Measurements from ENCODE around the gene SLC16A12. TPM values are rescaled to one million over a fixed set of nuclear protein-coding genes. Genes with fewer than 3 reads are reported as not detected.

Gene SLC16A12
- total RNA-seq, 1 experiment from 2014 or later, result 0.77 TPM

DNA sequence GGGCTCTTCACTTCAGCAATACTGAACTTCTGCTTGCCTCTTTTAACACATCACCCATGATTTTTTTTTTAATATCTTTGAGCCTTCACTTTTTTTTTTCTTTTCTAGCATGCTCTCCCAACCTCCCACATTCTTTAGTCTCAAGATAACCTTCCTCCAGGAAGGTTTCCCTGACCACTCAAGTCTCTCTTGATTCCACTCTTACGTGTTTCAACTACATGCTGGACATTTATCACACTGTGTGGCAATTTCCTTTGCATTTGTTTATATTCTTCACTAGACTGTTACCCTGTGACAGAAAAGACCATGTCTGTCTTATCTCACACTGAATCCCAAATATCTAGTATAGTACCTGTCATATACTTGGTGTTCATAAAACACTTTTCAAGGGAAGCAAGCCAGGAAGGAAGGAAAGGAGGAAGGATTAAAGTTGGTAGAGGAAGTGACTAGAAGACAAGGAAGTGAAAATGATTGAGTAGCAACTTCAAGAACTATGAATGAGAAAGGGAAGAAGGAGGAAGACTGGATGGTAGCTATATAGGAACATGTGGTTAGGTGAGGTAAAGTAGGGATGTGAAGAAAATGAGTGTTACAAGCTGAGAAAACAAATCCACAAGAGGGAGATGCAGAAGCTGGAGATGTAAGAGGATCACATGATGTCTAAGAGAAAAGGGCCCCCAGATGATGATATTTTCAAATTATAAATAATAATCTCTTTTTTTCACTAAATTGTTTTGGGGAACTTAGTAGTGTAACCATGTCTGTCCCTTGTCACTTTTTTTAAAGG, 80.6 kb downstream of the SLC16A12 start:
- H3K9me3 Mint-ChIP-seq, result no peaks in the 10 kb centered on the region
- no peak overlapping the region for H3K9ac ChIP-seq (ENCODE audit: extremely low read depth, insufficient read length, low read length)
- DNase-seq, result no peak
- H2AK5ac ChIP-seq (ENCODE audit: insufficient read length, low read length), result no peak overlapping the region
- no peaks in the 10 kb centered on the region for H3K79me1 ChIP-seq (ENCODE audit: insufficient read depth, low read depth, low read length, poor library complexity, severe bottlenecking)
- H3K27ac ChIP-seq (ENCODE audit: insufficient read length, low read depth, low read length), result no peak overlapping the region
- H3K27ac Mint-ChIP-seq, result no peak overlapping the region
- no peak overlapping the region for H3K18ac ChIP-seq (ENCODE audit: insufficient read length, low read depth, low read length)
- H3K4me3 Mint-ChIP-seq, result no peak overlapping the region
- H3K9me3 ChIP-seq (ENCODE audit: control insufficient read depth, low read depth, low read length), result no peaks in the 10 kb centered on the region
- no peaks in the 10 kb centered on the region for H3K27me3 ChIP-seq (ENCODE audit: insufficient read depth, low read length)
- WGBS (ENCODE audit: extremely low coverage, insufficient read length, low lambda C conversion rate), result no CpG with 5 or more reads among the region's 1 CpG
- no peak overlapping the region for H2BK120ac ChIP-seq (ENCODE audit: low read depth, low read length, poor library complexity, severe bottlenecking)
- no peaks in the 10 kb centered on the region for H3K23me2 ChIP-seq (ENCODE audit: insufficient read length, low read depth, low read length, poor library complexity, severe bottlenecking)
- H3K4ac ChIP-seq (ENCODE audit: low read depth, low read length), result no peak overlapping the region
- H4K91ac ChIP-seq (ENCODE audit: insufficient read length, low read depth, low read length), result no peak overlapping the region
- H2BK12ac ChIP-seq (ENCODE audit: insufficient read length, low read depth, low read length), result no peak overlapping the region
- TF ChIP-seq, protein P1, sequence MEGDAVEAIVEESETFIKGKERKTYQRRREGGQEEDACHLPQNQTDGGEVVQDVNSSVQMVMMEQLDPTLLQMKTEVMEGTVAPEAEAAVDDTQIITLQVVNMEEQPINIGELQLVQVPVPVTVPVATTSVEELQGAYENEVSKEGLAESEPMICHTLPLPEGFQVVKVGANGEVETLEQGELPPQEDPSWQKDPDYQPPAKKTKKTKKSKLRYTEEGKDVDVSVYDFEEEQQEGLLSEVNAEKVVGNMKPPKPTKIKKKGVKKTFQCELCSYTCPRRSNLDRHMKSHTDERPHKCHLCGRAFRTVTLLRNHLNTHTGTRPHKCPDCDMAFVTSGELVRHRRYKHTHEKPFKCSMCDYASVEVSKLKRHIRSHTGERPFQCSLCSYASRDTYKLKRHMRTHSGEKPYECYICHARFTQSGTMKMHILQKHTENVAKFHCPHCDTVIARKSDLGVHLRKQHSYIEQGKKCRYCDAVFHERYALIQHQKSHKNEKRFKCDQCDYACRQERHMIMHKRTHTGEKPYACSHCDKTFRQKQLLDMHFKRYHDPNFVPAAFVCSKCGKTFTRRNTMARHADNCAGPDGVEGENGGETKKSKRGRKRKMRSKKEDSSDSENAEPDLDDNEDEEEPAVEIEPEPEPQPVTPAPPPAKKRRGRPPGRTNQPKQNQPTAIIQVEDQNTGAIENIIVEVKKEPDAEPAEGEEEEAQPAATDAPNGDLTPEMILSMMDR (conservative IDR thresholded peaks at IDR 0.05), result no peak
- H2AFZ ChIP-seq (ENCODE audit: low read length), result no peak overlapping the region
- H3K79me2 ChIP-seq (ENCODE audit: insufficient read depth, low read length), result no peaks in the 10 kb centered on the region
- peaks cover 0 to 6% of the 10 kb centered on the region in 2 experiments; a peak in 2 of 4 replicates for H3K4me1 Mint-ChIP-seq
- no peaks in the 10 kb centered on the region; the same call in 1 of the 2 replicates for H3K4me1 ChIP-seq (ENCODE audit: insufficient read depth, low read length)
- no peak overlapping the region for H3T11ph ChIP-seq (ENCODE audit: low read length)
- no peak overlapping the region for H3K23ac ChIP-seq (ENCODE audit: insufficient read length, low read depth, low read length)
- H3K4me2 ChIP-seq (ENCODE audit: insufficient read depth, insufficient read length, low read length), result no peak overlapping the region
- H2BK20ac ChIP-seq (ENCODE audit: low read depth, low read length, poor library complexity, severe bottlenecking), result no peak overlapping the region
- H3K14ac ChIP-seq (ENCODE audit: insufficient read depth, low read length), result no peak overlapping the region
- no peaks in the 10 kb centered on the region for H4K20me1 ChIP-seq (ENCODE audit: control insufficient read depth, insufficient read depth, insufficient read length)
- H4K8ac ChIP-seq (replicated peaks; ENCODE audit: insufficient read length, low read depth, low read length), result no peak overlapping the region
- H3K27me3 Mint-ChIP-seq (ENCODE audit: low read depth), result no peaks in the 10 kb centered on the region
- no peak overlapping the region for H4K5ac ChIP-seq (ENCODE audit: insufficient read length, low read depth, low read length)
- no peak overlapping the region for H2BK5ac ChIP-seq (ENCODE audit: insufficient read length, low read length)
- no peaks in the 10 kb centered on the region; a peak in 1 of 7 replicates for H3K36me3 Mint-ChIP-seq (ENCODE audit: insufficient read depth in 1 of 3, low read depth in 3 of 3)
- no peak overlapping the region for H2BK15ac ChIP-seq (ENCODE audit: low read depth, low read length)
- no peak overlapping the region for H3K56ac ChIP-seq (ENCODE audit: insufficient read length, low read depth, low read length)

Measured in H9 (cell line).